ENCODE data around the gene LTC4S. TPM values are rescaled to one million over a fixed set of nuclear protein-coding genes. Genes with fewer than 3 reads are reported as not detected.
A peak's percentile ranks its signal among the peaks of the same experiment; 100 is the strongest.
"Not testable (repeated sequence)": the region's sequence is repeated elsewhere in the genome, so short reads cannot be mapped to it uniquely, and the experiment has no call there.

LTC4S gene, protein sequence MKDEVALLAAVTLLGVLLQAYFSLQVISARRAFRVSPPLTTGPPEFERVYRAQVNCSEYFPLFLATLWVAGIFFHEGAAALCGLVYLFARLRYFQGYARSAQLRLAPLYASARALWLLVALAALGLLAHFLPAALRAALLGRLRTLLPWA
- total RNA-seq (2014; rRNA removed; shearing (Covaris generic); ENCODE audit: low replicate concordance), result 1.3 TPM in 1 of 2 replicates, not detected in the other

- in situ Hi-C loops (cut with HindIII; ENCODE audit: low pct_unique_long_range_greater_than_20kb, low sequenced_read_pairs), result no loop called here
- DNase-seq (ENCODE audit: low read depth), result no peak
Observed at GRCh38 chr5:179793468-179794139, at the start of gene LTC4S. Gene LTC4S (plus strand): TSS chr5:179793986. CDS start chr5:179794081, 95 bp downstream.

- in situ Hi-C loops (cut with HindIII; ENCODE audit: low pct_unique_long_range_greater_than_20kb, low sequenced_read_pairs); DNase-seq (ENCODE audit: low read depth): not testable (repeated sequence)
Observed at GRCh38 chr5:179744106-179744505, 49.7 kb upstream of the LTC4S start.

DNA sequence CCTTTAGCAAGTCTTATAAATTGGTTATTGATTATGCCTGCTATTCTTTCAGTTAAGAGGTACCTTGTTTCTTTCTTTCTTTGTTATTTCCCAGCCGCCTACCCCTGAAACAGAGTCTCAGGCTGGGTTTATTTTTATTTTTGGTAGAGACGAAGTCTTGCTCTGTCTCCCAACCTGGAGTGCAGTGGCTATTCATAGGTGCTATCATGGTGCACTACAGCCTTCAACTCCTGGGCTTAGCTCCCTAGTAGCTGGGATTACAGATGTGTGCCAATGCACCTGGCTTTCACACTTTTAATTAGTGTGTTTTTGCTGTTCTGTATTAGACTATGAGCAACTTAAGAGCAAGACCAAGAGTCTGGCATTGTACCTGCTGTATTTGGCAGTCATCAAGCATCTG, 46.9 kb upstream of the LTC4S start:
- DNase-seq (ENCODE audit: low read depth), result no peak
- in situ Hi-C loops (cut with HindIII; ENCODE audit: low pct_unique_long_range_greater_than_20kb, low sequenced_read_pairs), result no loop called here

DNA sequence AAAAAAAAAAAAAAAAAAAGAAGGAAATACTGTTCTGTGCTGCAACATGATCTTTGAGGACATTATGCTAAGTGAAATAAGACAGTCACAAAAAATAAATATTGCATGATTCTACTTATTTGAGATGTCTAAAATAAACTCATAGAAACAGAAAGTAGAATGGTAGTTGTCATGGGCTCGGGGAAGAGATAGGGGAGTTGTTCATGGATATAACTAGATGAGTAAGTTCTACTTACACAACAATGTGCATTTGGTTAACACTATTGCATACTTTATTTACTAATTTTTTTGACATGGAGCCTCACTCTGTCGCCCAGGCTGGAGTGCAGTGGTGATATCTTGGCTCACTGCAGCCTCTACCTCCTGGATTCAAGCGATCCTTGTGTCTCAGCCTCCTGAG, 46.0 kb upstream of the LTC4S start:
- DNase-seq (ENCODE audit: low read depth), result no peak
- in situ Hi-C loops (cut with HindIII; ENCODE audit: low pct_unique_long_range_greater_than_20kb, low sequenced_read_pairs), result no loop called here

GRCh38 chr5:179749857-179750508, 43.8 kb upstream of the LTC4S start:
- DNase-seq (ENCODE audit: low read depth), result no peak
- in situ Hi-C loops (cut with HindIII; ENCODE audit: low pct_unique_long_range_greater_than_20kb, low sequenced_read_pairs), result no loop called here

GRCh38 chr5:179753971-179754370, 39.8 kb upstream of the LTC4S start:
- in situ Hi-C loops (cut with HindIII; ENCODE audit: low pct_unique_long_range_greater_than_20kb, low sequenced_read_pairs), result no loop called here
- no peak for DNase-seq (ENCODE audit: low read depth)

GRCh38 chr5:179755022-179755421, 38.8 kb upstream of the LTC4S start:
- no peak for DNase-seq (ENCODE audit: low read depth)
- in situ Hi-C loops (cut with HindIII; ENCODE audit: low pct_unique_long_range_greater_than_20kb, low sequenced_read_pairs), result no loop called here

DNA sequence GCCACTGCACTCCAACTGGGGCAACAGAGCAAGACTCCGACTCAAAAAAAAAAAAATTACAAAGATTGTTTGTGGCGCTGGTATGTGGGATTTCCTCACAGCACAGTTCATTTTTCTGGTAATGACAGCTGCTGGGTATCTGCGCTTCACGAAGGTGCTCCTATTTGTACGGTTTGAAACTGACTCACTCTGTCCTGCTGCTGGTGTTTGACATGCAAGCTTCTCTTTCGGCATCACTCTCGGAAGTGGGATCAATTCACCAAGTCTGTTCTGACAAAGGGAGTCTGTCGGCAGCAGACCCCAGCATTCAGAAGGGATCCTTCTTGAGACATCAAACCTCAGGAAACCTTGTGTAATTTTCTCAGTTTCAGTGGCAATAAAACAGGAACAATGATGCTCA, 34.8 kb upstream of the LTC4S start:
- DNase-seq (ENCODE audit: low read depth), result no peak
- in situ Hi-C loops (cut with HindIII; ENCODE audit: low pct_unique_long_range_greater_than_20kb, low sequenced_read_pairs), result no loop called here

GRCh38 chr5:179759581-179760551, 33.9 kb upstream of the LTC4S start:
- DNase-seq (ENCODE audit: low read depth), result no peak
- in situ Hi-C loops (cut with HindIII; ENCODE audit: low pct_unique_long_range_greater_than_20kb, low sequenced_read_pairs), result no loop called here

GRCh38 chr5:179762079-179762780, 31.6 kb upstream of the LTC4S start:
- no peak for DNase-seq (ENCODE audit: low read depth)
- in situ Hi-C loops (cut with HindIII; ENCODE audit: low pct_unique_long_range_greater_than_20kb, low sequenced_read_pairs), result no loop called here

DNA sequence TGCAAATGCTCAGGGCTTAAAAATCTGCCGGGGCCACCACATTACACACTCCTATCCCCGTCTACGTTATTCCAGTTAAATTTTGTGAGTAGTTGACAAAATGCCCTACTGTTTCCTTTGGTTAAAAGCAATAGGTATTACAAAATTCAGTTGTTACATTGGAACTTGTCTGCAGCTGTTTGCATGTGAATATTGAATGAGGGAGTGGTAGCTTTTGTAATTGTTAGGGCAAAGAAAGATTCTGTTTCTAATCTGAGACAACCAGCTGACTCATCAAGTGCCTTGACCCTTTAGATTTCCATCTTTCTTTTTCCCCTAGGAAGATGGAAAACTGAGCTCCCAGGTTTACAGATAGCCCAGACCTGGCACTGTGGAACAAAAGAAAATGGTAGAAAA, 31.0 kb upstream of the LTC4S start:
- in situ Hi-C loops (cut with HindIII; ENCODE audit: low pct_unique_long_range_greater_than_20kb, low sequenced_read_pairs), result no loop called here
- no peak for DNase-seq (ENCODE audit: low read depth)

DNA sequence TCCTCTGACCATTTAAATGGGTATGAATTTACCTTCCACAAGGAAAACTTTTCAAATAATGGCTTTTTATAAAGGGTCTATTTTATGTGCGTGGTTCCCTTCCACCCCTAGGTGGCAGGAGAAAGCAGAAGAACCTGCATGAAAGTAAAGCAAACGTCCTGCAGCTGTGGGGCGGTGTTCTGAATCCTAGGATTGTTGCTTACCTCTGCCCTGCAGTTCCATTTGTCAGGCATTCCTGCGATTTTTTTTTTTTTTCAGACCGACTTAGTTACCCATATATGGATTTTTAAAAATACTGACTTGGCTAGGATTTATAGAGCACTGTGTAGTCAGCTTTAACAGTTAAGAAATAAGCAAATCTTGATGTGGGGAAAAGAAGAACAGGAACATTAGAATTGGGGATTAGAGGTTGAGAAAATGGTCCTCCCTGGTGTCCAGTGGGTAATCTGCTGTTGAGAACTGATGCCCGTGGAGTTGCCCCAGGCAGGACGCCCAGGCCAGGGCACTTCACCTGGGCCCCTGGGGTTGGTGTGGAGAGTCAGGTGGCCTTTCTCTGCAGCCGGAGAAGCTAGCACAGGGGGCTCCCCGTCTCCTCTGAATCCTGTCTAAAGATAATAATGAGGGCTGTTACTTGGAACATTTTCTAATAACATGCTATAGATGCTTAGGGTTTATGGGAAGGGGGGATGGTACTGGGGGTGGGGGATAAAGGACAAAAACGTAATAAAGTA, 30.4 kb upstream of the LTC4S start:
- DNase-seq (ENCODE audit: low read depth), result peak; percentile 78
- in situ Hi-C loops (cut with HindIII; ENCODE audit: low pct_unique_long_range_greater_than_20kb, low sequenced_read_pairs), result no loop called here

- in situ Hi-C loops (cut with HindIII; ENCODE audit: low pct_unique_long_range_greater_than_20kb, low sequenced_read_pairs), result no loop called here
- no peak for DNase-seq (ENCODE audit: low read depth)
Observed at GRCh38 chr5:179764056-179764455, 29.7 kb upstream of the LTC4S start.

- DNase-seq (ENCODE audit: low read depth), result peak; percentile 52
- in situ Hi-C loops (cut with HindIII; ENCODE audit: low pct_unique_long_range_greater_than_20kb, low sequenced_read_pairs), result no loop called here
Observed at GRCh38 chr5:179765400-179765799, 28.4 kb upstream of the LTC4S start.

GRCh38 chr5:179766021-179766725, 27.6 kb upstream of the LTC4S start:
- peak; percentile 49 for DNase-seq (ENCODE audit: low read depth)
- in situ Hi-C loops (cut with HindIII; ENCODE audit: low pct_unique_long_range_greater_than_20kb, low sequenced_read_pairs), result no loop called here

- DNase-seq (ENCODE audit: low read depth), result peak; percentile 68
- in situ Hi-C loops (cut with HindIII; ENCODE audit: low pct_unique_long_range_greater_than_20kb, low sequenced_read_pairs), result no loop called here
Observed at GRCh38 chr5:179766726-179767455, 26.9 kb upstream of the LTC4S start.

All from Caki2 (cell line).